HG03045 (cell line): Measurements from ENCODE around the gene HLA-A.

Experiments
- ATAC-seq: cut with Tn5 transposase; IDR thresholded peaks from one replicate; pipeline ENCODE4 v1.9.1; 2021; ENCODE audit warnings: mild to moderate bottlenecking, moderate library complexity; ENCODE audit not compliant: unreplicated experiment

The HLA-A gene

DNA sequence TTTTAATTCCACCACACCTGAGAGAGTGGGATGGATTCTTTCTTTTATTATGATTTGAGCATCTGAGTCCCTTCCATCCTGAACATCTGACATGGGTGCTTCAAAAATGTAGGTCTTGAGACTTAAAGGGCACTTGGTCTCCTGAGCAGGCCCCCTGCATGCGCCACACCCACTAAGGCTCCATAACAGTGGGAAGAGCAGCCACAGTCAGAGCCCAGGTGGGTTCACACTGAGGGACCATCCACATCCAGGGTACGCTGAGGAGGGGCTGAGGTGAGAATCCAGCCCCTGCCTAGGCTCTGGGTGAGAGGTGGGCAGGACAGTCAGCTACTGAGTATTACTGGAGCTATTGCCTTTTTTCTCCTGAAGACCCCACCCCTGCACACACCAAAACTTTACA lies 42.7 kb downstream of the HLA-A start:
- no peak for ATAC-seq

DNA sequence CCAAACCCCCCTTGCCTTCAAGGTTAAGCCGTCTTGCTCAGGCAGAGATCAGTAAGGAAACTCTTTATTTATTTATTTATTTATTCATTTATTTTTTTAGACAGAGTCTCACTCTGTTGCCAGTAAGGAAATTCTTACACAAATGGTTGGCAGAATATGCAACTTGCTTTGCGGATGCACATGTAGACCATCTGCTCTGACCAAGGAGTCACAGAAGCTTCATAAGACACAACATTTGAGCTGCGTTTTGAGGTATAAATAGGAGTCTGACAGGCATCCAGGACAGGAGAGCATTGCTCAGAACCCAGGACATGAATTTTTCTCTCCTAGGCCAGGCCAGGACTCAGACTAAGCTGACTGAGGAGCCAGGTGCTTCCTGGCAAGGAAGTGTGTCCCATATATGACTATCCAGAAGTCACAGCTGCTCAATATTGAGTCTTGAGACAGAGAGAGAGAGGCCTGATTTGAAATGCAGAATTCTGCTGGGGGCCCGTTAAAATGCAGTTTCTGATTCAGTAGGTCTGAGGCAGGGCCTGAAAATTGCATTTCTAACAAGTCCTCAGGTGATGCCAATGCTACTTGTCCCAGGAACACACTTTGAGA lies 43.9 kb downstream of the HLA-A start:
- ATAC-seq = no peak

DNA sequence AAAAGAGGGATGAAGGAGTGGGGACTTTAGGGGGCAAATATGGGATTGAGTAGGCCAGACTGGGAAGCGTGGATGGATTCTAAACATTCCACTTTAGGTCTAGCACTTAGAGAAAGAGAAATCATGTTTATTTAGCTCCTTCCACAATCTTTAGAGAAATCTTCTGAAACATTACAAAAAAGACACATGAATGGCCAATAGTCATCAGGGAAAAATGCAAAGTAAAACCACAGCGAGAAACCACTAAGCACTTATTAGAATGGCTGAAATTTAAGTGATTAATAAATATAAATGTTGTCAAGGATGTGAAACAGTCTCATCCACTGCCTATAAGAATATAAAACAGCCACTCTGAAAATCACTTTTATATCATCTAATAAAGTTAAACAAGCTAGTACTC lies 46.9 kb downstream of the HLA-A start:
- ATAC-seq = no peak

DNA sequence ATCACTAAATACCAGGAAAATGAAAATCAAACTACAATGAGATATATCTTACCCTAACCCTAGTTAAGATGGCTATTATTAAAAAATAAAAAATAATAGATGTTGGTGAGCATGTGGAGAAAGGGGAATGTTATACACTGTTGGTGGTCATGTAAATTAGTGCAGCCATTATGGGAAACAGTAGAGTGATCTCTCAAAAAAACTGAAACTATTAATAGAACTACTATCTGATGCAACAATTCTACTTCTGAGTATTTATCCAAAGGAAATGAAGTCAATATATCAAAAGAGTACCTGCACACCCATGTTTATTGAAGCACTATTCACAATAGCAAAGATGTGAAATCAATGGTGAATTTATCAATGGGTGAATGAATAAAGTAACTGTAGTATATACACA lies 48.6 kb downstream of the HLA-A start:
- no peak for ATAC-seq

DNA sequence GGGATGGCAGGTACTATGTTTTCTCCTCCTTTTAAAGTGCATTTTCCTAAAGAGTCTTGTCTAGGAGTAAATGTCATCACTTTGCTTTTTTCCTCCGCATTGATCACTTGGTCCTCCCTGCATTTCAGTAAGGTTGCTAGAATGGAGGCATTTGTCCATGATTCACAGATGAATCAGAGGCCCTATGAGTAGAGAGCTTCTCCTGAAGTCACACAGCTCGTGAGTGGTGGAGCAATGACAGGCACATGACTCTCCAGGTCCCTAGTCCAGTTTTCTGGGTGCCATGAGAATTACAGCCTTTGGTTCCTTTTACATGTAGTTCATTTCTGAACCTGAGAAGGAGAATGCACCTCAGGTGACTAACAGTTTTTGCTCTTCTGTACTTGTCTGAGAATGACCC lies 50.5 kb downstream of the HLA-A start:
- ATAC-seq = no peak

DNA sequence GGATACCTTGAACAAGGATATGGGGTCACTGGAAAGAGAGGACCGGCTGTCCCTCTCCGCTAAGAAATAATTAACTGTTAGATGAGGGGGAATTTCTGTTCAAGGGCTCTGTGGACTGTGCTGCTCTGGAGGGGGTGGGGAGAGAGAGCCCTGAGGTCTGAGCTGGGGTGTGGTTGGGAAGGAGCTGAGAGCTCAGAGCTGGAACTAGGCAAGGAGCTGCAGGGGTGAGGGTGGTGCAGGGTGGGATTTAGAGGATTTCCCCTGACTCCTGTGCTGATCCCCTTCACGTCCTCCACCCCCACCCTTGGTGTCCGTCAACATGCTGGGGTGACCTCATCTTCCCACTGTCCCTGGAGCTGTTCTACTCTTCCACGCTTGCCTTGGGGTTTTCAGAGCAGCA lies 52.5 kb downstream of the HLA-A start:
- ATAC-seq = no peak

DNA sequence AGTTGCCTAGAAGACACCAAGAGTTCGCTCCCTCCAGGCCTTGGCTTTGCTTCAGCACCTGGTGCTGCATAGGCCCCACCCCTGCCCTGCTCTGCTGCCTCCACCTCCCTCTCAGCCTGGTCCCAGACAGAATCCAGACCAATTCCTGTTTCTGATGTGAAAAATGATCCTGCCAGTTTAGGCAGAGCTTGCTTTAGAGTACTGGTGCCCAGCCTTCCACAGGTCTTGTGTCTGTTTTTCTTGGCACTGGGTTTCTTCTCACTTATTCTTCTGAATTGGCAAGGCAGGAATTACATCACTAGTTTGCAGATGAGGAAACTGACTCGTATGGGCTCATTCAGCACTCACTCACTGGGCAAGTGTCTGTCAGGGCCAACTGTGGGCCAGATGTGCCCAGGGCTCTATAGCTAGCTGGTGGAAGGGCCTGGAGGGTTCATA lies 53.0 kb downstream of the HLA-A start:
- ATAC-seq = no peak
